Kasumi-1 (cell line): ENCODE results near the gene IGFBP5.

Experiments
- DNase-seq, 2 experiments: peaks; one replicate each; lab custom pipeline; 2025; lab: John Stamatoyannopoulos, UW

IGFBP5 gene

DNA sequence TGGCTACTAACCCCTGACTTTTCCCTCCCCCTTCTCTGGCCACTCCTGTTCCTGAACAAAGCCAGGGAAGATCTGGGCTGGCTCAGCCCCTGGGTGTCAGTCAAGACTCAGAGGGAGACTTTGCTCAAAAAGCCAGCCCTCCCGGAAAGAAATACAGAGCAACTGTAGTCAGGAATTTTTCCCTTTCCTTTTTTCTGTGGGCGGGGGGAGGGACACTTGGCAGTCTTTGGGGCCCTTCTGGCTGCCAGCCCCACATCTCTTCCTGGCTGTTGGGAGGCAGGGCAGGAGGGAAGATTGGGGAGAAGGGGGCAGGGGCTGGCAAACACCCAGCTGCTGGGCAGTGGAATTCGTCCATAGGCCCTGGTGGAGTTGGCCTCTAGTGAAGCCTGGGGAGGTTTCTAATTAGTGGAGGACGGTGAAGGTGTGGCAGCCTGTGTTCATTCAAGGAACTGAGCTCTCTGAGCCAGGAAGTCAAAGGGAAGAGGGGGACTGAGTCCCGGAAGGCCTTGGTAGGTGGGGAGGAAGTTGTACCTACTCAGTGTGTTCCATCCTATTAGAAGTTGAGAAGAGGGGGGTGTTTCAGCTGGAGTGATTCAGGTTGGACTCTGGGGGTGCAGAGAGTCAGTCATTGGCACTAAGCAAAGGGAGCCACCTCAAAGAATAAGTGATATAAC, 51.2 kb downstream of the IGFBP5 start:
- no peak for DNase-seq

DNA sequence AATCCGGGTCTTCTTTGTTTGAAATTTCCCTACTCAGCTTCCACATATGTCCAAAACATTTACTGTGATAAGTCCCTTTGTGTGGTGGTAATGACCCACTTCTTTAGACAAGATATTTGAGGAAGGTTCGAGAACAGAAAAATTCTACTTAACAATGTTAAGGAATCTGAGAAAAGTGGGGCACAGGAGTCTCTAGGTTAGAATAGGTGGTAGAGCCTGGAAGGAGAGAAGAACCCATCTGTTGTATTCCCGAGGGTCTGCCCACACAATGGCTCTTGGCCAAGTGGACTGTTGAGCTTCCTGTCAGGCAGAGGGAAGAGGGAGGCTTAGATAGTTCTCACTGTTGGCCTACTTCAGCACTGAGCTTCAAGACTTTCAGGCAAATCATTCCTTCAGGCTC, 57.9 kb downstream of the IGFBP5 start:
- DNase-seq, result no peak

DNA sequence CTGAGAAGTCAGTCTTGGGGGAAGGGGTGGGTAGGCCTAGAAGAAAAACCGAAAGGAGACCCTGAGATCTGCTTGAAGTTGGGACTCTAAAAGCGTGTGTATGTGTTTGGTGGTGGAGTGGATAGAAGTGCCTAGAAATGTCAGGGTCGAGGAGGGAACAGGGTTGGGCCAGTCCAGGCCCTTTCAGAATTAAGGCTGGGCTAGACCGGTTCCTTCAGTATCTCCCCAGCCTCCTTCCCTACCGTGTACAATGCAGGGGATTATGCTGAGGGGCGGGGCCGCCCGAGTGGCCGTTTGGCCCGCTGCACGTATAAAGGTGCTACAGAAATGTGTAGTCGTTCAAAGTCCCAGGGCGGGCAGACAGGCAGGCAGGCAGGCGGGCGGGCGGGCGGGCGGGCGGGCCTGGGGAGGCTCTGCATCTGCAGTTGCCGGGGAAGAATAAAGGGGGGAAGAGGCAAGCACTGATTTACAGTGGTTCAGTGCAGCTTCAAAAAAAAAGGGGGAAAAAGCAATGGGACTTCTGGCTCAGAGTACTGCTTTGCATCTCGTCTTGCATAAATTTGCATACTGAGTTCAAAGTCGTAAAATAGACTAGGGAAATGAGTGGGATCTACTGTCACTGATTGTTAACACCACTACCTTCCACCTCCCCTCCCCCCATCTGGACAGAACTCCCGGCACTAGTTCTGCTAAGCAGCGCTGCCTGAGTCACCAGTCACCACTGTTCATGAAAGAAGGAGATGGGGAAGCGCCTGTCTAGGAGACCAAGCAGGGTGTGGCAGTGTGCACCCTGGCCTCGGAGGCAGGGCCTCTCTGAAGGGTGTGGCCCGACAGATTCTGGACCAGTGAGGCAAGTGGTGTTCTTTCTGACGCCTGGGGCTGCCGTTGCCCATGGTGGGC, 58.5 kb downstream of the IGFBP5 start:
- DNase-seq, result no peak

DNA sequence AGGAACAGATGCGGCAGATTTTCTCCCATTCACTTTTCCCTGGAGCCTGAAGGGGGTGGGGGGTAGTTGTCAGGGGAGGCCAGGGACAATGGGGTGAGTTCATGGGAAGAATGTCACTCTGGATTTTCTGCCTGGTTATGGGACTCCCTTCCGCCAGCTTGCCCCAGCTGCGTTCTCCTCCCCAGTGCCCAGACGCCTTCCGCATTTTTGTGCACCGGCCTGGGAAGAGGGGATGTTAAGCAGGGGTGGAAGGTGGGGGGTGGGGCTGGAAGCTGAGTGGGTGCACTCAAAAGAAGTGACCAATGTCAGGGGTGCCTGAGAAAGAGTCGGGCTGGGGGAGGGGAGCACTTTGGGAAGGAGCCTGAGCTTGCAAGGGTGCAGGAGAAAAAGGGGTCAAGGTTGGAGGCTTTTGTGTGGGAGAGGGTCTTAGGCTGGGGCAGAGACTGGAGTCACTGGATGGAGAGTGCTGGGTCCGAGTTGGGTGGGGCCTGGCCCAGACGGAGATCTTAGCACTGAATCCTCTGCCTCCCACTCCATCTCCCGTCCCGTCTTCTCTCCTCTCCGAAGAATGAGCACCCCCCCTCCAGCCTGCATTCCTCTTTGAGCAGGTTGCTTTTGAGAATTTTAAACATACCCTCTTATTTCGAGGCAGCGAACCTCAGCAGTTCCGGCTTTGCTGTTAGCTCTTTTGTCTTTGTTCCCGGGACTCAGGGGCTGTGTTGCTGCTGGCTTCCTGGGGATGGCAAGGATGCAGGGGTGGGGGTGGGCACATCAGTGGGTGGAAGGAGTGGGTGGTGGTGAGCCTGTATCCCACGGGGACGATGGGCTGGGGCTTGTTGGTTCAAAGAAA, 59.4 kb downstream of the IGFBP5 start:
- DNase-seq, result no peak

DNA sequence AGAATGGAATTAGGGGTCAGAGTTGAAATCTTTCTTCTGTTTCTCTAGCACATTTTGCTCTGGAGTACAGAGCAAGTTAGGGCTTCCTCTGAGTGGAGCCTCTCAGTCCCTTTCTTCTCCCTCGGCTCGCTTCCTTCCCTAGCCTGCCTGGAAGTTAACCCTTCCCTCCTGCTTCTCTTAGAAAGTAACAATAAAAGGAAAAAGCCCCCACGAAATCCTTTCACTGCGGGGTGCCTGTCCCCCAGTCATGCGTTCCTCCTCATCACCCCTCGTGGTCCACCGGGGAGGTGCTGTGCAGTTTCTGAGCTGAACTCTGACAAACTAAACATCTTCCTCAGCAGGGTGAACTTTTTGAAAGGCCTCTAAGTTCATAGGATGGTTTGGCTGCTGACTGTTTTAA, 60.2 kb downstream of the IGFBP5 start:
- peak; percentile 1 to 6 for DNase-seq

DNA sequence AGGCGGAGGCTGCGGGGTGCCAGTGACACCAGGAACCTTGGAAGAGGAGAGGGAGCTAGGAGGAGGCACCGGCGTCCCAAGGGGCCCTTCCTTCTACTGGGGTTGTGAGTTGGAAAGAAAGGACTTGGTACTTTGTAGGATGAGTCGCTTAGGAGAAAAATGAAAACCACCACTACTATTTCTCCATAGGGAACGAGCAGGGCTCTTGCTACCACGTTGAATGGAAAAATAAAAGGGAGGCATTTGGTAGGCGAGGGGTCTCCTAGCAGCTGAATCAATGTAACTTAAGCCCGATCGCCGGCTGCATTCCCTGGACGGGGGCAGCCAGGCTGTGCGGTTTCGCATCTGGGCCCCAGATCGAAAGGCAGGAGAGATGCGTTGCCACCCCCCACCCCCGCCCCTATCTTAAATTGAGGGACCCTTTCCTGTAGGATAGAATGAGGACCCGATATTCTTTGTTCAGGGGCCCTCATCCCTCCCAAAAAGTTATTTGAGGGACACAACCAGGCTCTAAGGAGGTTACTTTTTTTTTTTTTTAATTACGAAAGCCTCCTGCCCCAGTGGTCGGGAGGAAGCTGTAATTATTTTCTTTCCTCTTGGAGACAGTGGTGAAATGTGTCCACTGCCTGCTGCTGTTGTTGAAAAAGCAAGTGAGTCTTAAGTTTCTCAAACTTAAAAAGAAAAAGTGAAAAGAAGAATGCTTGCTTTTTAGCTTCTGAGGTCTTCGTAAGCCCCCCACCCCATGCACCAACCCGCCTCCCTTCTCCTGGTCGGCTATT, 60.8 kb downstream of the IGFBP5 start:
- no peak for DNase-seq

DNA sequence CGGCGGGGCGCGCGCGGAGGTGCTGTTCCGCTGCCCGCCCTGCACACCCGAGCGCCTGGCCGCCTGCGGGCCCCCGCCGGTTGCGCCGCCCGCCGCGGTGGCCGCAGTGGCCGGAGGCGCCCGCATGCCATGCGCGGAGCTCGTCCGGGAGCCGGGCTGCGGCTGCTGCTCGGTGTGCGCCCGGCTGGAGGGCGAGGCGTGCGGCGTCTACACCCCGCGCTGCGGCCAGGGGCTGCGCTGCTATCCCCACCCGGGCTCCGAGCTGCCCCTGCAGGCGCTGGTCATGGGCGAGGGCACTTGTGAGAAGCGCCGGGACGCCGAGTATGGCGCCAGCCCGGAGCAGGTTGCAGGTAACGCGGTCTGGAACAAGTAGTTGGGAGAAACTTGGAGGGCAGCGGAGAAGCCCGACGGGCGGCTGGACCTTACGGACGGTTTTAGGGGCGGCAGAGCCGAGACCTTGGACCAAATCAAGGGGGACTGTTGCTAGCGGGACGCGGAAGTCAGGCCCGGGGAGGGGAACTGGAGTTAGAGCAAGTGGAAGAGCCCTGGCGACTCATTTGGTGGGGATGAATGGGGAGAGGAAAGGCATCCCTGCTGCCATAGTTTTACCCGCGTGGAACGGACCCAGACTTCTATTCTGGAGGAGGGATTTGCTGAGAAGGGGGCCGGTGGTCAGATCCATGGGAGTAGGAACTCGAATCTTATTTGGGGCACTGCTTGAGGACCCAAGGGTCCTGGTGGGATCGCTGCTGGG, 61.6 kb downstream of the IGFBP5 start:
- DNase-seq, result no peak

DNA sequence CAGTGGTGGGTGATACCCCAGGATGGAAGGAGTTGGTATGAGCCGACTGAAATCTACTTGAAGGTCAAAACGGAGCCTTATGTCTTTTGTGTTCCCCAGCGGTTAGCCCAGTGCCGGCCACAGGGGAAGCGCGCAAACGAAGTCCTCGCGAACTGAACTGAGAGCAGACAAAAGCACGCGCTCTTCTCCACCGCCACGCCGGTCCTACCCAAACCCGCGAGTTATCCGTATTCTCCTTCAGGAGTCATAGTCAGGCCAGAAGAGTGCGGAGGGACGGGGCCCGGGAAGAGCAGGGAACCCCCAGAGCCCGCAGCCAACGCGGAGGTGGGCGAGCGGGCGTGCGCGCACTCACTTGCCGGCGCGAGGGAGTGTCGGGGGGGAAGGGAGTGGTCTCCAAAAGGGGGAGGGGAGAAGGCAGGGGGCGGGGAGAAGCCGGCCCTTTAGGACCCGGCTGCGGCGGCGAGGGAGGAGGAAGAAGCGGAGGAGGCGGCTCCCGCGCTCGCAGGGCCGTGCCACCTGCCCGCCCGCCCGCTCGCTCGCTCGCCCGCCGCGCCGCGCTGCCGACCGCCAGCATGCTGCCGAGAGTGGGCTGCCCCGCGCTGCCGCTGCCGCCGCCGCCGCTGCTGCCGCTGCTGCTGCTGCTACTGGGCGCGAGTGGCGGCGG, 62.3 kb downstream of the IGFBP5 start, which contains the start of gene IGFBP2:
TSS of gene IGFBP2 (plus strand) at position 469 of the 664 bp plus-strand sequence. CDS start at position 573, 104 bp downstream.
- peak; percentile 18 to 34 for DNase-seq

DNA sequence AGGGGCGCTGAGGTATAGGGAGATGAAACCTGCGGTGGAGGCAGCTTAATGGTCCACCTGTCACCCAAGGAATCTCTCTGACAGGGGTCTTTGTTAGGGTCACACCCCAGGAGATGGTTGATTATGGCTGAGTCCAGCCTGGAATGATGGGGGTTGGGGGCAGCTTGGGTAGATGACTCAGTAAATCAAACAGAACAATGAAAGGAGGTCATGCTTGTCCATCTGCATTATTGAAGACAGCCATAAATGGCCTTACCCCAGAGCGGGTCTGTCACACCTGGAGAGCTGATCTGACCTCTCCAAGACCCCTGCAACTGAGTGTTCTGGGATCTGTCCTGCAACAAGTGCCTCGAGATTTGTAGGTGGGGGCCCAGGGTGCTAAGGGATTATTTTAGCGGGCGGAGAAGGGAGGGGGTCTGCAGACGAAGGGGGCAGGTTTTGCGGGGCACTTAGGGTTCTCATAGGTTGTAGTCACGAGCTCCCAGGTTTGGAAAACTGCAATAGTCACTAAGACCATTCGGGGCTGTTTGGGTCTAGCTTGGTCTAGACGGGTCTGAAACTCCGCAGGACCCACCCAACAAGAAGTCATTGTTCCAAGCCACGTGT, 62.9 kb downstream of the IGFBP5 start:
- no peak for DNase-seq

DNA sequence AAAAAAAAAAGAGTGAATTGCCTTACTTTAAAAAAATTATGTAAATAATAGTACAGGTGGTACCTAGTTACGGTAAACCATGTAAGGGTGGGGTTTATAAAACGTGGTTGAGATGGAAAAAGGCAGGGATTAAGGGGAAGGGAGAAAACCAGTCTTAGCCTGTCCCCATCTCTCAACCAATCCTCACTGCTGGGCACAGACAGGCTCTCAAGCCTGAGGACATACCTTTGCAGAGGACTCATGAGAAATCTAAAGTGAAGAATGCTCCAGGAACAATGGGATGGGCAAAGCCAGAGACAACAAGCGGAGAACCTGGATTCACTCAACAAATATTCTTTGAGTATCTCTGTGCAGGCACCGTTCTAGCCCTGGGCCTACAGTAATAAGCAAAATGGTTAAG, 65.6 kb downstream of the IGFBP5 start:
- DNase-seq, result no peak

DNA sequence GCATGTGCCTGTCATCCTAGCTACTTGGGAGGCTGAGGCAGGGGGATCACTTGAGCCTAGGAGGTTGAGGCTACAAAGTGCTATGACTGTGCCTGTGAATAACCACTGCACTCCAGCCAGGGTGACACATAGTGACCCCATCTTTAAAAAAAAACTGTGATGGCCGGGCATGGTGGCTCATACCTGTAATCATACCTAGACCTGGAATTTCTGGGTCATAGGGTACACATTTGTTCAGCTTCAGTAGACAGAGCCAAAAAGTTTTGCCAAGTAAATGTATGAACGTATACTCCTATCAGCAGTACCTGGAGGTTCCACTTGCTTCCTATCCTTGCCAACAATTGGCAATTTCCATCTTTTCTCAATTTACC, 68.5 kb downstream of the IGFBP5 start:
- no peak for DNase-seq

DNA sequence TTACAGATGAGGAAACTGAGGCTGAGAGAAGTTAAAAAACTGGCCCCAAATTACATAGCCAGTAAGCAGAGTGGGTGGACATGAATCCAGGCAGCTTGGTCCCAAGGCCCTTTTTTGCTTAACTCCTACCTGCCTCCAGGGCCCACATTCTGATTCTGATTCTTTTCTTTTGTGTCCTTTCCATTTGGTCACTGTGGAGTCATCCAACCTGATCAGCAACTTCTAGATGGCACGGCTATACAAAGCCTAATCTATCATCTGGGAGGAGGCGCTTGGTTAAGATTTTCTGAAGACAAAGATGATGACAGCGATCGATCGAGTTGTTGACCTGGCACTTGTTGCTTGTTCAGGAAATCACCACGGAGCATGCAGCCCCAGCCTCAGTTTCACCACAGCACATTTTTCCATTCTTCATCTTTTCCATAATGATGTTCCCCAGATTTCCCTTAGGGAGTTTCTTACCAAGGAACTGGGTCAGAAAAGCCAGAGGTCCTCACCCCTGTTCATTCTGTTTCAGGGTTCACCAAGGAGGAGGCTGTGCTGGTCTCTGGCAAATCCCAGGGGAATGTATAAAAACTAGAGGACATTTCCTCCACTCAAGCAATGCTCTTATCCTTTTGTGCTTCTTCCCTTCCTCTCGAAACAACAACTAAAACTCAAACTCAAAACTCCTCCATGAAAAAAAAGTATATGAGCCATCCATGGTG, 69.0 kb downstream of the IGFBP5 start:
- DNase-seq, result no peak

DNA sequence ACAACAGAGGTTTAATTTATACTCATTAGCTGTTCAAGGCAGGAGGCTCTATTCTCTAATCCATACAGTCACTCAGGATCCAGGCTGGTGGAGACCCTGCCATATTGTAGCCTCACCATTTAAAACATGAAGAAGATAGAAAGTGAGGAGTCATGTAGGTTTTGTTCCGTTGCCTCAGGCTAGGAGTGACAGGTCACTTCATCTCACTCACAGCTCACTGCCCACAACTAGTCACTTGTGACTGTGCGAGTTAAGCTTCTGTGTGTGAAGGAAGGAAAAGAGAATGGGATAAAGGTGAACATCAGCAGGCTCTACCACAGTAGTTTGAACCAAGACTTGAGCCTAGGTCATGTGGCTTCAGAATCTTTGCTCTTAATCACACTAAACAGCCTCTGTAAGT, 71.1 kb downstream of the IGFBP5 start:
- no peak for DNase-seq

DNA sequence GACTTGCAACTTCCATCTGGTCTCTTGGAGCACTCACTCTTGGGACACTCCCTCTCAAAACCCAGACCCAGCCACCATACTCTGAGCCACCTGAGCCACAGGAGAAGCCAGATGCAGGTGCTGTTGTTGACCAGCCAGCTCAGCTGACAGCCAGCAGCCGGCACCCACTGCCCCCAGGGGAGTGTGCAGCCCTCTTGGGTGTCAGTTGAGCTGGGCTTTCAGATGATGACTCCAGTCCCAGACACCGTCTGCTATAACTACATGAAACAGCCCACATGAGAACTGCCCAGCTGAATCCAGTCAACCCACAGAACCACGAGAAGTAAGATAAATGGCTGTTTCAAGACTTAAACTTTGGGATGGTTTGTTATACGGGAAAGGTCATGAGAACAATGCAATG, 72.8 kb downstream of the IGFBP5 start:
- DNase-seq, result no peak
